ENCODE measurements around the gene HPS5.
"Not testable (repeated sequence)": the region's sequence is repeated elsewhere in the genome, so short reads cannot be mapped to it uniquely, and the experiment has no call there.

The HPS5 gene, protein sequence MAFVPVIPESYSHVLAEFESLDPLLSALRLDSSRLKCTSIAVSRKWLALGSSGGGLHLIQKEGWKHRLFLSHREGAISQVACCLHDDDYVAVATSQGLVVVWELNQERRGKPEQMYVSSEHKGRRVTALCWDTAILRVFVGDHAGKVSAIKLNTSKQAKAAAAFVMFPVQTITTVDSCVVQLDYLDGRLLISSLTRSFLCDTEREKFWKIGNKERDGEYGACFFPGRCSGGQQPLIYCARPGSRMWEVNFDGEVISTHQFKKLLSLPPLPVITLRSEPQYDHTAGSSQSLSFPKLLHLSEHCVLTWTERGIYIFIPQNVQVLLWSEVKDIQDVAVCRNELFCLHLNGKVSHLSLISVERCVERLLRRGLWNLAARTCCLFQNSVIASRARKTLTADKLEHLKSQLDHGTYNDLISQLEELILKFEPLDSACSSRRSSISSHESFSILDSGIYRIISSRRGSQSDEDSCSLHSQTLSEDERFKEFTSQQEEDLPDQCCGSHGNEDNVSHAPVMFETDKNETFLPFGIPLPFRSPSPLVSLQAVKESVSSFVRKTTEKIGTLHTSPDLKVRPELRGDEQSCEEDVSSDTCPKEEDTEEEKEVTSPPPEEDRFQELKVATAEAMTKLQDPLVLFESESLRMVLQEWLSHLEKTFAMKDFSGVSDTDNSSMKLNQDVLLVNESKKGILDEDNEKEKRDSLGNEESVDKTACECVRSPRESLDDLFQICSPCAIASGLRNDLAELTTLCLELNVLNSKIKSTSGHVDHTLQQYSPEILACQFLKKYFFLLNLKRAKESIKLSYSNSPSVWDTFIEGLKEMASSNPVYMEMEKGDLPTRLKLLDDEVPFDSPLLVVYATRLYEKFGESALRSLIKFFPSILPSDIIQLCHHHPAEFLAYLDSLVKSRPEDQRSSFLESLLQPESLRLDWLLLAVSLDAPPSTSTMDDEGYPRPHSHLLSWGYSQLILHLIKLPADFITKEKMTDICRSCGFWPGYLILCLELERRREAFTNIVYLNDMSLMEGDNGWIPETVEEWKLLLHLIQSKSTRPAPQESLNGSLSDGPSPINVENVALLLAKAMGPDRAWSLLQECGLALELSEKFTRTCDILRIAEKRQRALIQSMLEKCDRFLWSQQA

DNA sequence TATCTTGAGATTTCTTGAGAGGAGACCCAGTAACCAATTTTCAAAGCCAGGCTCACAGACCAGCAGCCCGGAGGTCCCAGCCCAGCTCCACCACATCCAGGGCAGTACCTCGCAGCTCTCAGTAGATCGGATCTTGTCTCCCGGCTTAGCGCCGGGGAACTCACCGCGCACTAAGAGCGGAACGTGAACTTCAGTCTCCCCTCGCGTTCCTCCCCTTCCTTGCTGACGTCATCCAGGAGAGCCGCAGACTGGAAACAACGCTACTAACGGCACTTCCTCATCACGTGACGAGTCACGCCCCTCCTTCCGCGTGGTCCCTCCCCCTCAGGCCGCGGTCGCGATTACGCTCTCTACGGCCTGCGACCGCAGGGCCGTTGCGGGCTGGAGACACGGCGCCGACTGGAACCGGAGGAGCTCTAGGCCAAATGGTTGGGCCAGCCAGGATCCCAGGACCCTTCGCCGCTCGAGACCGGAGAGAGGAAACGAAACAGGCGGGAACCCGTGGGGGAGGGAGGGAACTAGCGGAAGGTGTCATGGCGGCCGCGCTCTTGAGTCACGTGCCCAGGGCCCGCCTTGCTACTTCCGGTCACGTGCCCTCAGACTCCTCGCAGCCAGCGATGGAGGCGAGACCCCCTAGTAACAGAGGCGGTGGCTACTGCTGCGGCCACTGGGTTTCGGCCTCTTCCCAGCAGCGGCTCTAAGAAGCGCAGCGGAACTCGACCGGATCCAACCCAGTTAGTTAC, at the start of gene HPS5, which contains the start of gene GTF2H1:
Gene HPS5, minus strand, starts transcription at position 172 of the 743 bp plus-strand sequence. CDS start 4,282 bp downstream, outside the sequence.
Gene GTF2H1, plus strand, starts transcription at position 599 of the 743 bp plus-strand sequence. CDS start 10,508 bp downstream, outside the sequence.
- peak; percentile 87 for DNase-seq

DNA sequence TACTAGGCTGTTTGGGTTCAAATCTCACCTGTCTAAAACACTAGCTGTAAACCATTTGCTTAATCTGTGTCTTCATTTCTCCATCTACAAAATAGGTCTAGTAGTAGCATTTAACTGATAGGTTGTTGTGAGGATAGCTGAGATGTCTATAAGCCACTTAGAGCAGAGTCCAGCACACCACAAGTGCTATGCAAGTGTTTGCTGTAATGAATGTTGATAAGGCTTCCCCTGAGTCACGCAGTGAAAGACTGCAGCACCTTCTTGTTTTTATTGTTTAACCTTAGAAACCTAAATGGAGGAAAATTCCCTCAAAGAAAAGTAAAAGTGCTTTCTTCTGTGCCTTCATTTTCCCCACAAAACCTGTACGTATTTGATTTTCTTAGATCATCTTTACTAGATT, 49.3 kb upstream of the HPS5 start:
- no peak for DNase-seq

DNA sequence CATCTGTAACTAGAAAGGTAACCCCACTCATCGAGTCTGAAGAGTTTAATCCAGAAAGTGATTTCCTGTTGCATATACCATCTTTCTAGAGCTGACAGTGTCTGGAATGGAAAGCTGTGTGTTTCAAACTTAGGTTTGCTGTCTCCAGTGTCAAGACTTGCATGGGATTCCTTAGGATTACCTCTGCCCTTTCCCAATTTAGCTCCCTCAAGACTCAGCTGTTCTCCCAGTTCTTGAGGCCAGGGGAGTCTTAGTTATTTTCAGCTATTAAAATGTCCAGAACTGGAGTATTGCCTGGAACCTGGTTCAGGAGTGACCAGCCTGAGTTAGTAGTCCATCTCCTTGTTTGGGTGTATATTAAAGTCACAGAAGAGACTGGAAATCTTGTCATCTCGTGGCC, 47.5 kb upstream of the HPS5 start:
- DNase-seq = no peak

DNA sequence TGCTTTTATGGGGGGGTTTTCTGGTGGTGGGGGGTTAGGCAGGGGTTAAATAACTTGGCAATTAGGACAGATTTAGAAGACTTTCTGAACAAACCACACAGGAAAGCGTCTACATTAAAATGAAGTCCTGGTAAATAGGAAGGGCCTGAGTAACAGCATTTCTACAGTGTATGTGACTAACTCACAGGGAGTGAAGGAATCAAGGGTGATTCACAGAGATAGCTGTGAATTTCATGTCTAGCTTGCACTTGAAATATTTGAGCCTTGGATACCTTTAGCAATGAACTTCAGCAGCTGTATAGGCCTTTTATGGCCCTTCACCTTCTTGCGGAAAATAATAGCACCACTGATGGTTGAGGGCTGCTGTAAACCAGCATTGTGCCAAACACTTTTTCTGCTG, 46.3 kb upstream of the HPS5 start:
- no peak for DNase-seq

DNA sequence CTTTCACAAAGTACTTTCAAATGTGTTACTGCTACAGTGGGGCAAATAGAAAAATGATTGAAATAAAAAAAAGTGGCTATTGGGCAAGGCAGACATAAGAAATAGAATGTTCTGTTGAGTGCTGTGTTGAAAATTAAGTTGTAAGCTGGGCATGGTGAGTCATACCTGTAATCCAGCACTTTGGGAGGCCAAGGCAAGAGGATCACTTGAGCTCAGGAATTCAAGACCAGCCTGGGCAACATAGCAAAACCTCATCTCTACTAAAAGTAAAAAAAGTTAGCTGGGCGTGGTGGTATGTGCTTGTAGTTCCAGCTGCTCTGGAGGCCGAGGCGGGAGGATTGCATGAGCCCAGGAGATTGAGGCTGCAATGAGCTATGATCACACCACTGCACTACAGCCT, 45.5 kb upstream of the HPS5 start:
- DNase-seq = no peak

DNA sequence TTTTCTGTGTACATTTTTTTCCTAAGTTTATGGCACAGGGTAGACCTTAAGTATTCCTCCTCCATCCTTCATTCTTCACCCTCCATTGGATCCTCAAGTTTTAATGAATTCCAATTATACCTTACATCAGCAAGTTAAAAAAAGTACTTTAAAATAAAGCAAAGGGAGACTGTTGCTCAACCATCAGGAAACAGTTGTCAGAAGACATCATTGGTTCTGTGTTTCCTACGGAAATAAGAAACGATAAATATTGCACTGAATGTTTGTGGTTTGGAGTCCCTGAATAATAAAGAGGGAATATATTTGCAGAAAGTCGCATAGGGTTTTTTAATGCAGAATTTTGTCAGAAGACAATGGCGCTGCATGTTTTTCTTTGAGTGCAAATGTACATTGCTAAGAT, 44.3 kb upstream of the HPS5 start:
- no peak for DNase-seq

DNA sequence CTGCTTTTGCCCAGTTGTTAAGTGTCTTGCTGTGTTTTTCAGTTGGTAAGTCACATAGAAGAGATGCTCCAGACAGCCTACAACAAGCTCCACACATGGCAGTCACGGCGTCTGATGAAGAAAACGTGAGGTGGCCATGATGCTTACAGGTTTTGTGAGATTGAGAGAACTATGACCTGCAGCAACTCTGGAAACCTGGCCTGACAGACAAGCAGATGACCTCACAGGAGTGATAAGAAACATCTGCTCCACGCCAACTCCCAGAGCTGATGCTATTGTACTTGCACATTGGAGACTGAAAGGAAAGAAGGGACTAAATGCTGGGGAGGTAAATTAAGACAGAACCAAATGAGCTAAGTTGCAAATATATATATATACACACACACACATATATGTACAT, 43.8 kb upstream of the HPS5 start:
- DNase-seq = no peak

DNA sequence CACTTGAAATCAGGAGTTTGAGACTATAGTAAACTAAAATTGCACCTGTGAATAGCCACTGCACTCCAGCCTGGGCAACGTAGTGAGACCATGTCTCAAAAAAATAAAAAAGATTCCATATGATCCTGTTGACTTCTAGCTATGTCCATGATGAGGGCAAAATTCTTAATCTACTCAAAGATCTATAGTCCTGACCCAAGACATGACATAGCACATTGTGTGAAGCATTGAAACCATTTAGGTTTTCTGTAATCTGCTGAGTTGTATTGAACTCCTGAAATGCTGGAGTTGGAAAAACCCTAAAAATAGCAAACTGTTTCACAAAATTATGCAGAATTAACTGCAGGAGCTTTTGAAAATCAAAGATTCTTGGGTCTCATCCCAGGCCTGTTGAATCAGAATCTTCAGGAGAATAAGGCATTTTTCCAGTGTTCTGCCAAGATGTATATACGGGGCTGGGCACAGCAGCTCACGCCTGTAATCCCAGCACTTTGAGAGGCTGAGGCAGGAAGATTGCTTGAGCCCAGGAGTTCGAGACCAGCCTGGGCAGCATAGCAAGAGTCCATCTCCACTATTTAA, 42.6 kb upstream of the HPS5 start:
- DNase-seq = no peak

DNA sequence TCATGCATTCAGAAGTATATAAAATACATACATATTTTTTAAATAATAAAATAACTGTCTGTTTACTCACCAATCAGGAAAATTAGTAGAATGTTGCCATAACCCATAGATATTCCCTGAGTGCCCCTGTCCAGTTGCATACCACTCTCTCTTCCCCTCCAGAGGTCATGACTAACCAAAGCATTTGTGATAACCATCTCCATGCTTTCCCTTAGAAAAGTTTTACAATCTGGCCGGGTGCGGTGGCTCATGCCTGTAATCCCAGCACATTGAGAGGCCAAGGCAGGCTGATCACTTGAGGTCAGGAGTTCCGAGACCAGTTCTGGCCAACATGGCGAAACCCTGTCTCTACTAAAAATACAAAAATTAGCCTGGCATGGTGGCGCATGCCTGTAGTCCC, 39.2 kb upstream of the HPS5 start:
- no peak for DNase-seq

DNA sequence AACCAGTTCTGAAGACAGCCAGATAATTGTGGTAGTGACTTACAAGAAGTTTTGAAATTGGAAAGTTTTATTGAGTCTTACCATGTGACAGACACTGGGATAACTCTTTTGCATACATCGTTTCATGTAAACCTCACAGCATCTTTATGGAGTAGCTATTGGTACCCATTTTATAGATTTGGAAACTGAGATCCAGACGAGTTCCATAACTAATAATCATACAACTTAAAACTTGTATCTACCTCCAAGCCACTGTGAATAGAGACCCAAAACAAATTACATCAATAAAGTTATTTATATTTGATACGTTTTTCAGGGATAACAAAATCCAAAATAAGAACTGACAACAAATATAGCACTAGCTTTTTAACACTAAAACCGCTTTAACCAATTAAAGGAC, 36.7 kb upstream of the HPS5 start:
- DNase-seq = no peak

DNA sequence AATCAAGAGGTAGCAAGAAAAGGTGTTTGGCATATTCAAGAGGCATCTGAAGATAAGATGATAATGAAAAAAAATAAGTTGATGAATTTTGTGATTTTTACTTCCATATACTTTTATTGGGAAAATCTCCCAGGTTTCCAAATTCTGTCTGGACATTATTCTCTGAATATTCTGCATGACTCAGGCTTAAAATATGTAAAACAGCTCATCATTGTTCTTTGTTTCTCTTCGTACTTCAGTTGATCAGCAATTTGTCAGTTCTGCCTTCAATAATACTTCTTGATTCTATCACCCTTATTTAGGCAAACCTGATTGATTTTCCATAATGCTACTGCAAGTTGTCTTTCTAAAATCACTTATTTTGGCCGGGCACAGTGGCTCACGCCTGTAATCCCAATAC, 30.6 kb upstream of the HPS5 start:
- DNase-seq = no peak

DNA sequence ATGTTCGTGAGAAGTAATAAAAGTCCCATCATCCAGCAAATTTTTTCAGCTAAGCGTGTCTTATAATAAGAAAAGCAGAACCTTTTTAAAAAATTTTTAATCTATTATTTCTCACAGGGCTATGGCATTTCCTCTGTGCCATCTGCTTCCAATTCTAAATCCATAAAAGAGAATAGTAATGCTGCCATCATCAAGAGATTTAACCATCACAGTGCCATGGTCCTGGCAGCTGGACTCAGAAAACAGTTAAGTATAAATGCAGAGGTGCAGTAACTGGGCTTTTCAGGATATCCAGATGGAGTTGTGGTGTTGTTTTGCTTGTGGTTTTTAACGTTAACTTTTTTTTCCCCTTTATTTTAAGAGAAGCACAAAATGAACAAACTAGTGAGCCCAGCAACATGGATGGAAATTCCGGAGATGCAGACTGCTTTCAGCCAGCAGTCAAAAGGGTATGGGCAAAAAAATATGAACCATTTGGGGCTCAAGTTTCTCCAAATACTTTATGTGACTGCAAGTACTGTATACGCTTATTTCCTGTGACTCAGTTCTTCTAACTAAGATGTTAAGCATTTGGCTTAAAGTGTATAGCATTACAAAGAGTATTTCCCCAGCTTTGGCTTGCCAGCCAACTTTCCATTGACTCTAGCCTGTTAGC, 25.7 kb upstream of the HPS5 start:
- DNase-seq = no peak

DNA sequence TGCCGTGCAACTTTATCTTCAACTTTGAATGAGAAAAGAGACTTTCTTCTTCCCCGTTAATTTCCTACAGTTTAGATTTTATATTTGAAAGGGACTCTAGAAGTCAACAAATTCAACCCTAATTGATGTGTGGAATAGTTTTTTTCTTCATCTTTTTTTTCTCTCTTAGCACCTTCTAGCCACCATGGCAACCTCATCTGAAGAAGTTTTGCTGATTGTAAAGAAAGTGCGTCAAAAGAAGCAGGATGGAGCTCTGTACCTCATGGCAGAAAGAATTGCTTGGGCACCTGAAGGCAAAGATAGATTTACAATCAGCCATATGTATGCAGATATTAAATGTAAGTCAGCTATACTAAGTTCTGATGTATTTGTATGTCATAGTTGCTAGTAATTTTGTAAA, 11.0 kb upstream of the HPS5 start:
- DNase-seq = no peak

DNA sequence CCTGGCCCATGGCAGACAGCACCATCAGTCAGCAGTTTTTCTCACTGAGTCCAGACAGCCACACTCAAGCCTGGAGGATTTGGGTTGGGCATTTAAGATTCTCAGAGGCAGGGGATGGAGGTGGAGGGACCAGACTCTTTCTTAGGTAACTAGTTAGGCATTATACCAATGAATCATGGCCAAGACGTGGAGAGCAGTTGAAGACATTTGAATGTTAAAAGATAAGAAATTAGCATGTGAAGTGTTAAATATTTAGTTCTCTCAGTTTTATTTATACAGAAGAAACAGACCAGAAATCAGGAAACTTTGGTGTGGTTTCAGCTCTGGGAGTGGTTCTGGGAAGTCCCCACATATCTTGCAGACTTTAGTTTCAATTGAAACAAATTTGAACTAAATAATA, 10.4 kb upstream of the HPS5 start:
- no peak for DNase-seq

DNA sequence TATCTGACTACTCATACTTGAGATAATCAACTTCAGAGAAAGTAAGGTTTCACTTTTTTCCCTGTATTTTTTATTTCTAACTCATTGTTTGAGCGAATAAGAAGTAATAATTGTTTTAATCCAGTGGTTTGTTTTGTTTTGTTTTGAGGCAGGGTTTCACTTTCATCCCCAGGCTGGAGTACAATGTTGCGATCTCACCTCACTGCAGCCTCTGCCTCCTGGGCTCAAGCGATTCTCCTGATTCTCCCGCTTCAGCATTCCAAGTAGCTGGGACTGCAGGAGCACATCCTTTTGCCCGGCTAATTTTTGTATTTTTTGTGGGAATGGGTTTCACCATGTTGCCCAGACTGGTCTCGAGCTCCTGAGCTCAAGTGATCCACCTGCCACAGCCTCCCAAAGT, 9.0 kb upstream of the HPS5 start:
- no peak for DNase-seq

DNA sequence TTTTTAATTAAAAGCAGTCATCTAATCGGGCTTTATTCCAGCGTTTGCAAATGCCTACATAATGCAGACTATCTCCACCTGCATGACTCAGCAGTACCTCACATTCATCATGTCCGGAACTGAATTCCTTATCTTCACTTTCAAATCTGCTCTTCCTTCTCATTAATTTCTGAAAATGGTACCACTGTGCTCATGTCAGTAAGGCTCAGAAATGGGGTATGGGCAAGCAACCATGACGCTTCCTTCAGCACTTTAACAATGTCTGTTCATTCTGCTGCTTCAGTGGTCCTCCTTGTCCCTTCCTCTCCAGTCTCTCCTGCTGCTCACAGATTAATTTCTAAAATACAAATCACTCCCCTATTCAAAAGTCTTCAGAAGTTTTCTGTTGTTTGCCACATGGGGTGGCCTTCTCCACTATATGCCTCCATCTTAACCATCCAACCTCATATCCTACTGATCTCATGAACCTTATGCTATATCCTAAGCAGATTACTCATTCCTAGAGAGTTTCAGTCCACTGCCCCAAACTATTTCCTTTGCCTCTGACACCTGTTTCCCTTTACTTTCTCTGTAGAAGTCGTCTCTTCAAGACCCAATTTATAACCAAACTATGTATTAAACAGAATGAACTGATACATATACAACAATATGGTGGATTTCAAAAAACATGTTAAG, 7.4 kb upstream of the HPS5 start:
- no peak for DNase-seq

DNA sequence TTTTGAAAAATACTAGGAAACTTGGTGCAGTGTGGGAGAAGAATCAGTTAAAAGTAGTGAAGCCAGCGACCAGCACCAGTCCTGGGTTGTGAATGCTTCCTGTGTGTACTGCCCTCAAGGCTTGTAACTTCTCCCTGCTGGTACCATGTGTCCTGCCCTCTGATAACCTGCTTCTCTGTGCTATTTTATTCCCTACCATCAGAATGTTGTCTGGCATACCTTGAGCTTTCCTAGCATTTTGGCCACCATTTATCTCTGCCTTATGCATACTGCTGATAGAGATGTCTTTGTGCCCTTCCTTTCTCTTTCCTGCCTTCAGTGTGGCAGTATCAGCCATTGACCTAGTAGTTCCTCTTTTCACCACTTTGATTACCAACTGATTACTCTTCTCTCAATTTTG, 2.4 kb upstream of the HPS5 start:
- DNase-seq = no peak

DNA sequence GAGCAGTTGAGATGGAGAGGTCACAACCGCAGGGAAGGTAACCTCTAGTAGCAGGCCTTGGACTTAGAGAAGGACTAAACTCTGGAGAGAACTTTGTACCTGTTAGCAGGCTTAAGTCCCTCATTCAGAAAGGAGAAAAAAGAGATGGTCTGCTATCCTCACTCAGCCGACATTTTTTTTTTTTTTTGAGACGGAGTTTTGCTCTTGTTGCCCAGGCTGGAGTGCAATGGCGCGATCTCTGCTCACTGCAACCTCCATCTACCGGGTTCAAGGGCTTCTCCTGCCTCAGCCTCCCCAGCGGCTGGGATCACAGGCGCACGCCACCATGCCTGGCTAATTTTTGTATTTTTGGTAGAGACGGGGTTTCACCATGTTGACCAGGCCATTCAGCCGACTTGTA, 1.9 kb upstream of the HPS5 start:
- DNase-seq = not testable (repeated sequence)

DNA sequence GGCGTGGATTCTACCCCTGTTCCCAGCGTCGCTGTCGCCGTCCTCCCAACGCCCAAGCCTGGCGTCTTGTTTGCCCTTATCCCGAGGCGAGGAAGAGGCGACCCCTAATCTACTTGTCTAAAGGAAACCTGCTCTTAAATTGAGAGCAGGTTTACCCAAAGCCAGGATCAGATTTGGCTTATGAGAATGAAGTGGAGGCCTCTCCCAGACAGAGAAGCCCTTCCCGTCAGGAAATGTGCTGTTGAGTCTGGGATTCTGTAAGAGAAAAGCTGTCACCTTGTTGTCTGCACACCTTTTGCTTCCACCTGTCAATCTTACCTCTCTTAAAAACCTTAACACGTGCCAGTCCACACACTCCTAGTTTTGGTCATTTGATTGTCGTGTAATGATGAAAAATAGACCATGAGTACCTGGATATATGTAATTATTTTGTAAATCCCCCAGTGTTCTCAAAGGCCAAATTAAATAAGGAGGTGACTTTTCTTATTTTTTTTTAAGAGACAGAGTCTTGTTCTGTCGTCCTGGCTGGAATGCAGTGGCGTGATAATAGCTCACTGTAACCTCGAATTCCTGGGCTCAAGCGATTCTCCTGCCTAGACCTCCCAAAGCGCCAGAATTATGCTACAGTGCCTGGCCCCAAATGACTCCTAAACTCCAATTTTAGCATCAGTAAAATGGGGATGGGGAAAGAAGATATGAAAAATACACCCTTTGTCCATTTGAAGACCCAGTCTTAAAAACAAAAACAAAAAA, 1.1 kb upstream of the HPS5 start:
- no peak for DNase-seq

DNA sequence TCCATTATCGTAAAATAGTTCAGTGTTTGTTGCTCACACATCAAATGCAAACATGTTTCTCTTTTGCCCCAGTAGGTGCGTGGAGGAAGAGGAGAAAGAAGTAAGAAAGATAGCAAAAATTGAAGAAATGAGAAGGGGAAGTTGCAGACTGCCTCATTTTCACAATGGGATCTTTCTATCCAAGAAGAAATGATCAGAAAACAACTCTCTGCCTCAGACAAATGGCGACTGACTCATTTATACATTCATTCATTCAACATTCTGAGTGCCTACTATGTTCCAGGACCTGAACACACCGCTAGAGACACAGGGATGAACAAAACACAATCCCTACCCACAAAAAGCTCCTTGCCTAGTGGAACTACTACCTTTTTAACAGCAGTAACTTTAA, 367 bp downstream of the HPS5 start:
- no peak for DNase-seq

DNA sequence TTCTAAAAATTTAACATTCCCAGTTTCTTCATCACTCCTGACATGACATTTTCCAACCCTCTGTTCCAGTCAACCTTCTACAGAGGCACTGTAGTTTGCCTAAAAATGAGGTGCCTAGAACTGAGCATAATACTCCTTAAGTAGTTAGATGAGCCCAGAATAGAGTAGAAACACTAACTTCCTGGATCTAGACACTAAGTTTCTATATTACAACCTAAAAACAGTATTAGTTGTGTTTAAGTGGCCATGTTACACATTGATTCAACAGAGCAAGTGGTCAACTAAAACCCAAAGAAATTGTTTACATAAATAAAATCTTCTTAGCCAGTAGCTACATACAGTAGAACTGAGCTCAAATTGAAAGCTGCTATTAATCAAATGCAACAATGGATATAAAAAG, 1.3 kb downstream of the HPS5 start:
- DNase-seq = no peak

Data from NCI-H1417 treated with DMSO at 0.1 percent for 48 hours (cell line).